Neural progenitor cell (in vitro differentiated cells): ENCODE measurements around the gene TBCD. TPM values are rescaled to one million over a fixed set of nuclear protein-coding genes. Genes with fewer than 3 reads are reported as not detected.

Source experiments
- DNase-seq: peaks from one replicate; pipeline ENCODE4 v3.0.0-alpha.2; 2016; ENCODE audit warnings: low spot score
- H2AFZ ChIP-seq: fragments of 200-600 bp; sonication (generic); replicated peaks from 2 replicates; pipeline ENCODE4 v1.6.1; 2016; ENCODE audit warnings: antibody characterized with exemption
- H3F3A ChIP-seq: fragments of 200-600 bp; sonication (generic); 2 replicates; pipeline ENCODE4 v1.6.1; 2016; ENCODE audit warnings: antibody characterized with exemption, low read depth
- H3K27ac ChIP-seq: fragments of 200-600 bp; sonication (generic); 2 replicates; pipeline ENCODE4 v1.5.1; 2016; ENCODE audit warnings: mild to moderate bottlenecking
- H3K27me3 ChIP-seq: fragments of 200-600 bp; sonication (generic); 2 replicates; pipeline ENCODE4 v1.6.1; 2016; ENCODE audit warnings: mild to moderate bottlenecking, moderate library complexity
- H3K36me3 ChIP-seq: fragments of 200-600 bp; sonication (generic); 2 replicates; pipeline ENCODE4 v1.5.1; 2016
- H3K4me1 ChIP-seq: fragments of 200-600 bp; sonication (generic); 2 replicates; pipeline ENCODE4 v1.6.1; 2016; ENCODE audit warnings: mixed run types
- H3K4me2 ChIP-seq: fragments of 200-600 bp; sonication (generic); 2 replicates; pipeline ENCODE4 v1.6.1; 2016
- H3K4me3 ChIP-seq: fragments of 200-600 bp; sonication (generic); 2 replicates; pipeline ENCODE4 v1.5.1; 2016
- H3K79me2 ChIP-seq: fragments of 200-600 bp; sonication (generic); 2 replicates; pipeline ENCODE4 v1.6.1; 2016; ENCODE audit warnings: low read depth
- H3K9ac ChIP-seq: fragments of 200-600 bp; sonication (generic); 2 replicates; pipeline ENCODE4 v1.6.1; 2016
- H3K9me3 ChIP-seq: fragments of 200-600 bp; sonication (generic); 2 replicates; pipeline ENCODE4 v1.5.1; 2016; ENCODE audit warnings: low read depth
- H4K20me1 ChIP-seq: fragments of 200-600 bp; sonication (generic); 2 replicates; pipeline ENCODE4 v1.6.1; 2016; ENCODE audit warnings: low read depth
- H3K27ac Mint-ChIP-seq: 3 replicates; pipeline ENCODE4 v1.8.0; 2021; ENCODE audit warnings: mixed read lengths
- H3K27me3 Mint-ChIP-seq: 2 replicates; pipeline ENCODE4 v1.8.0; 2022; ENCODE audit warnings: low read depth, mild to moderate bottlenecking, inconsistent platforms, moderate library complexity, mixed read lengths; ENCODE audit not compliant: insufficient read depth
- H3K36me3 Mint-ChIP-seq: 3 replicates; pipeline ENCODE4 v1.8.0; 2021; ENCODE audit warnings: mixed read lengths
- H3K4me1 Mint-ChIP-seq: 3 replicates; pipeline ENCODE4 v1.8.0; 2021; ENCODE audit warnings: mixed read lengths
- H3K4me3 Mint-ChIP-seq: 3 replicates; pipeline ENCODE4 v1.8.0; 2021; ENCODE audit warnings: mild to moderate bottlenecking, moderate library complexity, mixed read lengths
- H3K9me3 Mint-ChIP-seq: 3 replicates; pipeline ENCODE4 v1.8.0; 2020; ENCODE audit warnings: mixed read lengths
- CTCF ChIP-seq: fragments of 200-600 bp; sonication (generic); IDR thresholded peaks from 2 replicates; pipeline ENCODE4 v1.5.1; 2017; ENCODE audit warnings: antibody characterized with exemption, mild to moderate bottlenecking
- EZH2 ChIP-seq: fragments of 200-600 bp; sonication (generic); IDR thresholded peaks from 2 replicates; pipeline ENCODE4 v1.6.1; 2017; ENCODE audit warnings: antibody characterized with exemption, mild to moderate bottlenecking, moderate library complexity
- EZH2phosphoT487 ChIP-seq: fragments of 200-600 bp; sonication (generic); IDR thresholded peaks from 2 replicates; pipeline ENCODE4 v1.6.1; 2017; ENCODE audit warnings: antibody characterized with exemption
- total RNA-seq: library from RNA; depleted of rRNA; stranded (reverse); fragments of >200 nt; gene quantifications from 2 replicates; pipeline ENCODE4 v1.2.3, GENCODE V29; 2015; ENCODE audit warnings: low replicate concordance

The TBCD gene
- total RNA-seq, 1 donor from 2014 or later = 76.4 TPM

- Mint-ChIP-seq H3K27ac (no peak overlapping the region), H3K27me3 (no peaks in the 10 kb centered on the region), H3K4me1 (no peaks in the 10 kb centered on the region), H3K4me3 (no peak overlapping the region), H3K36me3 (peaks cover 15% of the 10 kb centered on the region), H3K9me3 (no peaks in the 10 kb centered on the region)
- no peak overlapping the region for H3K9ac ChIP-seq
- H3K27ac ChIP-seq = no peak overlapping the region
- H3K79me2 ChIP-seq = no peaks in the 10 kb centered on the region
- TF ChIP-seq CTCF = no peak
- TF ChIP-seq EZH2 = no peak
- TF ChIP-seq EZH2phosphoT487 = no peak
- H3K36me3 ChIP-seq = no peaks in the 10 kb centered on the region
- no peak for DNase-seq
- no peak overlapping the region for H3K4me2 ChIP-seq
- no peaks in the 10 kb centered on the region for H3K4me1 ChIP-seq
- no peaks in the 10 kb centered on the region for H4K20me1 ChIP-seq
- no peak overlapping the region for H2AFZ ChIP-seq
- no peak overlapping the region for H3K4me3 ChIP-seq
- H3F3A ChIP-seq = no peaks in the 10 kb centered on the region
- no peaks in the 10 kb centered on the region for H3K27me3 ChIP-seq
- H3K9me3 ChIP-seq = no peaks in the 10 kb centered on the region
Measured at GRCh38 chr17:82923366-82924113, 171.7 kb downstream of the TBCD start.

- H3K27me3 ChIP-seq = no peaks in the 10 kb centered on the region
- H4K20me1 ChIP-seq = no peaks in the 10 kb centered on the region
- H2AFZ ChIP-seq = no peak overlapping the region
- no peak overlapping the region for H3K4me2 ChIP-seq
- H3F3A ChIP-seq = no peaks in the 10 kb centered on the region
- H3K4me1 ChIP-seq = no peaks in the 10 kb centered on the region
- Mint-ChIP-seq H3K4me3 (no peak overlapping the region), H3K27me3 (no peaks in the 10 kb centered on the region), H3K36me3 (peaks cover 20% of the 10 kb centered on the region), H3K27ac (no peak overlapping the region), H3K9me3 (no peaks in the 10 kb centered on the region), H3K4me1 (no peaks in the 10 kb centered on the region)
- DNase-seq = no peak
- no peak overlapping the region for H3K27ac ChIP-seq
- H3K36me3 ChIP-seq = no peaks in the 10 kb centered on the region
- no peak for TF ChIP-seq EZH2
- TF ChIP-seq EZH2phosphoT487 = no peak
- TF ChIP-seq CTCF = no peak
- no peak overlapping the region for H3K4me3 ChIP-seq
- no peaks in the 10 kb centered on the region for H3K79me2 ChIP-seq
- H3K9me3 ChIP-seq = no peaks in the 10 kb centered on the region
- no peak overlapping the region for H3K9ac ChIP-seq
Measured at GRCh38 chr17:82924214-82924613, 172.3 kb downstream of the TBCD start.

GRCh38 chr17:82924812-82925211, 172.9 kb downstream of the TBCD start:
- H3K36me3 Mint-ChIP-seq = peaks cover 20% of the 10 kb centered on the region
- TF ChIP-seq EZH2 = no peak
- no peak for TF ChIP-seq CTCF
- no peak for TF ChIP-seq EZH2phosphoT487
- H3K36me3 ChIP-seq = no peaks in the 10 kb centered on the region

More at GRCh38 chr17:82924812-82925211, 172.9 kb downstream of the TBCD start:
- H3F3A ChIP-seq = no peaks in the 10 kb centered on the region
- no peak for DNase-seq
- H3K9ac ChIP-seq = no peak overlapping the region
- no peak overlapping the region for H3K27ac ChIP-seq
- H3K9me3 ChIP-seq = no peaks in the 10 kb centered on the region
- no peak overlapping the region for H3K4me3 Mint-ChIP-seq
- H3K4me2 ChIP-seq = no peak overlapping the region
- H3K4me1 ChIP-seq = no peaks in the 10 kb centered on the region
- no peak overlapping the region for H3K4me3 ChIP-seq
- H3K9me3 Mint-ChIP-seq = no peaks in the 10 kb centered on the region
- H3K27me3 Mint-ChIP-seq = no peaks in the 10 kb centered on the region
- H2AFZ ChIP-seq = no peak overlapping the region
- H3K4me1 Mint-ChIP-seq = no peaks in the 10 kb centered on the region
- H3K79me2 ChIP-seq = no peaks in the 10 kb centered on the region
- no peaks in the 10 kb centered on the region for H3K27me3 ChIP-seq
- no peak overlapping the region for H3K27ac Mint-ChIP-seq
- no peaks in the 10 kb centered on the region for H4K20me1 ChIP-seq
